ENCODE measurements around the gene TRRAP. TPM values are rescaled to one million over a fixed set of nuclear protein-coding genes. Genes with fewer than 3 reads are reported as not detected.

Gene TRRAP
- total and polyA plus RNA-seq, 5 donors from 2014 or later: 2.9 to 66.5 (median 3.8) TPM

Other genes with a start within 250 kb of the TRRAP start
- gene TMEM130, start 8.5 kb upstream of the TRRAP start, total RNA-seq: not detected
- not detected for gene TMEM130, start 8.5 kb upstream of the TRRAP start, polyA plus RNA-seq